OCI-LY3 (cell line): ENCODE results near the gene ADSS1.

Experiments used
- EZH2phosphoT487 ChIP-seq: fragments of 200-600 bp; shearing (Covaris generic); IDR thresholded peaks from 2 replicates; pipeline ENCODE4 v1.6.1; 2018; ENCODE audit warnings: antibody characterized with exemption, mixed run types, low read depth
- TF ChIP-seq, protein P1 (sequence below): fragments of 200-600, 300-600 bp; sonication (generic); IDR thresholded peaks from 2 replicates; pipeline ENCODE4 v1.5.1; 2014; ENCODE audit warnings: antibody characterized with exemption, low read length, low read depth

DNA sequence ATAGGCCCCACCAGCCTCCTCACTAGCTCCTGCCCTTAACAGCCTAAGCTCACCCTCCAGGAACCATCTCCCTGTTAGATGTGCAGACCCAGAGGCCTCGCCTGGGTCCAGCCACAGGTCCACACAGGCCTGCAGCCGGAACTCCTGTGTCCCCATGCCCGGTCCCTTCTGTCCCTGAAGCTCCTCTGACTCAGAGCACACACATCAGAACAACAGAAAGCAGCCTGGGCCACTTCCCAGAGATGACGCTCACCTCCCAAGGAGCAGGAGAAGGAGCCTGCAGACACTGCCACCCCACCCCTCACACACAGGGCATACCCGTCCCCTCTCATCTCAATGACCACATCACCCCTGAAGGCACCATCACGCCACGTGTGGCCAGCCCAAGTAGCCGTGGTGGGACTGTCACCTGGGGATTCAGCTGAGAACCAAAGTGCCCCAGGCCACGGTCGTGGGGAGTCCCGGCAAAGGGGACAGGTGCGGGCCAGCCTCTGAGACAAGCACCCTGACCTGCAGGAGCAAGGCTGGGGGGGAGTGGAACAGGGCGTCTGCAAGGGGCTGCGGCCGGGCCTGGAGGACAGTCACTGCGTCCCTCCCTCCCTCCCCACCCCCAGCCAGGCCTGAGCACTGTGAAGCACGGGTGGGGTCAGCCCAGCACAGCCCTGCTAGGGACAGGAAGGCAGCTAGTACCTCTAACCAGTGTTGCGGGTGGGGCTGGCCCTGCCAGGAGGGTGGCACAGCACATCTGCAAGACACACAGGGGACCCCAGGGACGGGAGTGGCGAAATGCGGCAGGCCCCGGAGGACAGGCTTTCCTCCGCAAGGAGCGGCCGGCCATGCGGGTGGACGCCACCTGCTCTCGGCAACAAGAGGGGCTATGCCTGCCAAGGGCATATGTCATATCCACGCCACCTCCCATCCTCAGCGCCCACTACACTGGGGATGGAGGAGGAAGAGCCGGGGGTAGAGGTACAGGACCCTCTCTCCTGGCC, 66.0 kb downstream of the ADSS1 start:
- TF ChIP-seq, protein P1, sequence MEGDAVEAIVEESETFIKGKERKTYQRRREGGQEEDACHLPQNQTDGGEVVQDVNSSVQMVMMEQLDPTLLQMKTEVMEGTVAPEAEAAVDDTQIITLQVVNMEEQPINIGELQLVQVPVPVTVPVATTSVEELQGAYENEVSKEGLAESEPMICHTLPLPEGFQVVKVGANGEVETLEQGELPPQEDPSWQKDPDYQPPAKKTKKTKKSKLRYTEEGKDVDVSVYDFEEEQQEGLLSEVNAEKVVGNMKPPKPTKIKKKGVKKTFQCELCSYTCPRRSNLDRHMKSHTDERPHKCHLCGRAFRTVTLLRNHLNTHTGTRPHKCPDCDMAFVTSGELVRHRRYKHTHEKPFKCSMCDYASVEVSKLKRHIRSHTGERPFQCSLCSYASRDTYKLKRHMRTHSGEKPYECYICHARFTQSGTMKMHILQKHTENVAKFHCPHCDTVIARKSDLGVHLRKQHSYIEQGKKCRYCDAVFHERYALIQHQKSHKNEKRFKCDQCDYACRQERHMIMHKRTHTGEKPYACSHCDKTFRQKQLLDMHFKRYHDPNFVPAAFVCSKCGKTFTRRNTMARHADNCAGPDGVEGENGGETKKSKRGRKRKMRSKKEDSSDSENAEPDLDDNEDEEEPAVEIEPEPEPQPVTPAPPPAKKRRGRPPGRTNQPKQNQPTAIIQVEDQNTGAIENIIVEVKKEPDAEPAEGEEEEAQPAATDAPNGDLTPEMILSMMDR = no peak
- no peak for TF ChIP-seq EZH2phosphoT487
